DMS53 treated with DMSO at 0.1 percent for 48 hours (cell line): Measurements from ENCODE around the gene MCTP1.
A peak's percentile ranks its signal among the peaks of the same experiment; 100 is the strongest.
"Not testable (repeated sequence)": the region's sequence is repeated elsewhere in the genome, so short reads cannot be mapped to it uniquely, and the experiment has no call there.

Source experiments
- DNase-seq: peaks from one replicate; lab custom pipeline; 2025; ENCODE audit not compliant: unreplicated experiment; lab: John Stamatoyannopoulos, UW

MCTP1 gene

DNA sequence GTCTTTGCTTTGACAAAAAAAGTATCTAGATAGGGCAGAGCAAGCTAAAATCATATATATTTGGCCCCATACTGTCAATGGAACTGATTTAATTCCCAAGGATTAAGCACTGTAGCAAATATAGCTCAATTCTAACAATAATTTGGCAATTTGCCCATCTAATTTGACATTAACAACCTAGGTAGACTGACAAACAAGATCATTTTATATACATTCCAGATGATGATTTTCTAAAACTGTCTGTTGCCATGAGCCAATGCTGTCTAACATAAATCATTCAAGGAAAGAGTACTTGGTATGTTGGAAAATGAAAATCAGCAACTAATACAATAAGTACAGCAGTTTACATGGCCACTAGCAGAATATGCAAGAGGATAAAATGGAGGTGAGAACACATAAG is 32.1 kb downstream of the MCTP1 start:
- DNase-seq: no peak

DNA sequence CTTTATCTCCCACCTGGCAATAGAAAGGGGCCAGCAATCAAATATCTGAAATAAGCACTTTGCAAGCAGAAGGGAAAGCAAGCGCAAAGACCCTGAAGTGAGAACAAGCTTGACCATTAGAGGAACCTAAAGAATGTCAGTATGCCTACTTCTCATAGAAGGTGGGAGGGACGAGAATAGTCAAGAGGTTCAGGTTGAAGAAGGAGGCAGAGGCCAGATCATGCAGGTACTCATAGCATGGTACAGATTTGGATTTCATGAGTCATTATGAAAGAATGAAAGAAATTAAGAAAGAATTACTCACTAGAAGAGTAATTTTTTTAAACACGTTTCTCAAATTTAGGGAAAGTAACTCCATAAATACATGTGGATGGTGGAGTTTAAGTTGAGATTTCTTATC is 33.7 kb downstream of the MCTP1 start:
- DNase-seq: no peak

DNA sequence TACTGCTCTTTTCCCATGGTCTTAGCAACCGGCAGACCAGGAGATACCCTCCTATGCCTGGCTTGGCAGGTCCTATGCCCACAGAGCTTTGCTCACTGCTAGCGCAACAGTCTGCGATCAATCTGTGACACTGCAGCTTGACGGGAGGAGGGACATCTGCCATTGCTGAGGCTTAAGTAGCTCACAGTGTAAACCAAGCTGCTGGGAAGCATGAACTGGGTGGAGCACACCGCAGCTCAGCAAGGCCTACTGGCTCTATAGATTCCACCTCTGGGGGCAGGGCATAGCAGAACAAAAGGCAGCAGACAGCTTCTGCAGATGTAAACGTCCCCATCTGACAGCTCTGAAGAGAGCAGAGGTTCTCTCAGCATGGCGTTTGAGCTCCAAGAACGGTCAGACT is 40.4 kb downstream of the MCTP1 start:
- DNase-seq: no peak

DNA sequence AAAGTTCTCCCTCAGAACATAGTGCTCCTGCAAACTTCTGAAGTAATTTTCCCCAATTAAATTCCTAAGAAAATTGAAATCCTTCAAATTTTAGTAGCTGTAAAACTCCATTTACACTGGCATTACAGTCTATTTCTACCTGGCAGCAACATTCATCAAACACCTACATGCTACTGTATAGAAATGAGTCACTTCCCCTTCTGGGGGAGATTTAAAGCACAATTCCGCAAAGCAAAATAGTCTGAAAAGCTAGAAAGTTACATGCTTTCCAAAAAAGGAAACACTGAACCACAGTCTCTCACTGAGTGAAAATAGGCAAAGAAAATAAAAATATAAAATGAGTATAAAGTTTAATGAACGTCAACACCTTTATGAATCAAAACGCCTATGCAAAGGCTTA is 43.3 kb downstream of the MCTP1 start:
- DNase-seq: no peak

DNA sequence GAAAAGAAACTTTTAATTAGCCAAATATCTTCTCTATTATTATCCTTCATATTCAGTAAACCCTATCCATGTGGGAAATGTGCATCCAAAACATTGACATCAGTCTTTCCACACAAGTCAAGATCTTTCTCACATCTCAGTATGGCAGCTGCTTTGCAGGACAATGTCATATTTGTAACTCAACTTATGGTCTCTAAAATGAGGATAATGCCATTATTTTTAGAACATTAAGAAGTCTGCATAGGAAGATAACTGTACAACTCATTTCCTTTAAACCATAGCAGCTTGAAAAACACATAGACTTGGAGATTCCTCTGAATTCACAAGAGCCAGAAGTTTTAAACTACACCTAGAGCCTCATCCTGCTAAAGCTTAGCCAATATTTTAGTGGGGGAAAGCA is 43.7 kb downstream of the MCTP1 start:
- no peak for DNase-seq

DNA sequence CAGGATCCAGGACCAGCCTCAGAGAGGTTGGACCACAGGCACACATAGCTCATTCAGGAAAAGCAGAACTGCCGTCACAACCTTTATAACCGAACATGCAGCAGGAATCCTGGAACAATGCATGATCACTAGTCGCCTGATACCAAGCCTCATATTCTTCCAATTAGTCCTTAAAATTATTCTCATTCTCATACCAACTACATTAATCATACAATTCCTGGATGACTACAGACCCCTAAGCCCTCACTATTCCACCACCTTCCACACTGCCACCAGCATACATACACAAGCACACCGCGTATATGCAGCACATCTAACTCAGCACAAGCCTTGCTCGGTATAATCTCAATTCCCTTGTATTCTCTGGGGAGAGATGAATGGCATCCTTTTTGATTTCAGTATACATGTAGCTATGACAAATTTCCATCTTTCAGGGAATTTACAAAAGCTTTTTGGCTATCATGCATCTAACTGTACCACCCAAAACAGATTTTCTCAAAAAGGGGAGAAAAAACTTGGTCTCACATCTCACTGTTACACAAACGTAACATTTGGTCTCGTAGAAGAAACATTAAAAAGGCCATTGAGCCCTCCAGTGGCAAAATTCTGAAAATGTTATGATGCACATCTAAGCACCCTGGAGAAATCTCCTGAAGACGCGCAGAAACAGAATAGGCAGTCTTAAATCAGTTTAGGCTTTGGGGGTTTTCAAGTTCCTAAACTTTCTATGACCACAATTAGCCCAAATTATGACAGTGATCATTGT is 46.2 kb downstream of the MCTP1 start:
- peak; percentile 14 for DNase-seq

DNA sequence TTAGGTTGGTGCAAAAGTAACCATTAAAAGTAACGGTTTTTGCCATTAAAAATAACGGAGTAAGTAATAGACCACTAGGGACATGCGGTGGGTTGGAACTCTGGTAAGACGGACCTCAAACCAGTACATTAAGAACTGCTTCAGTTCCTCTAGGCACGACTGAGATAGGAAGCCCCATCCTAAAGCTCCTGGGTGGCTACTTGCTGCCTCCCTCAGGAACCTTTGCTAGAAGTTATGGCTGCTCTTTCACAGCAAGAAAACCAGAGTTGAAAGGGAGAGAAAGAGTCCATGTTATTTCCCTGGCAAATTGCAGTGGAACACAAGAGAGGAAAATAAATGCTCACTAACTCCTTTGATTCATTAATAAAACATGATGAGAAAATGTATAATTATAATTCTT is 47.6 kb downstream of the MCTP1 start:
- DNase-seq: no peak

DNA sequence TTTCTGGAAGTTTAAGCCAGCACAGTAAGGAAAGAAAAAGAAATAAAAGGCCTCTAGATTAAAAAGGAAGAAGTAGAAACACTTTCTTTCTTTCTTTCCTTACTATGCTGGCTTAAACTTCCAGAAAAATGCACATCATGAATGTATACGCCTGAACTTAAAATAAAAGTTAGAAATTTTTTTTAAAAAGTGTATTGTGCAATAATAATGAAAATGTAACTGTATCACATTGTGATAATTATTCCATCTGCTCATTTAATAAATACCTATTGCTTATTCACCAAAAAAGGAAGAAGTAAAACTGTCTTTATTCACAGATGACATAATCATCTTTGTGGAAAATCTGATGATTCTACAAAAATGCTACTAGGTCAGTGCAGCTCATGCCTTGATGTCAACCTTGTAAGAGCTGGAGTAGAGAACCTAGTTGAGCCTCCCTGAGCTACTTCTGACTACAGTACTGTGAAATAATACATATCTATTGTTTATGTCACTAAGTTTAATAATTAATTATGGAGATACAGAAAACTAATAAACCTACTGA is 49.4 kb downstream of the MCTP1 start:
- no peak for DNase-seq

DNA sequence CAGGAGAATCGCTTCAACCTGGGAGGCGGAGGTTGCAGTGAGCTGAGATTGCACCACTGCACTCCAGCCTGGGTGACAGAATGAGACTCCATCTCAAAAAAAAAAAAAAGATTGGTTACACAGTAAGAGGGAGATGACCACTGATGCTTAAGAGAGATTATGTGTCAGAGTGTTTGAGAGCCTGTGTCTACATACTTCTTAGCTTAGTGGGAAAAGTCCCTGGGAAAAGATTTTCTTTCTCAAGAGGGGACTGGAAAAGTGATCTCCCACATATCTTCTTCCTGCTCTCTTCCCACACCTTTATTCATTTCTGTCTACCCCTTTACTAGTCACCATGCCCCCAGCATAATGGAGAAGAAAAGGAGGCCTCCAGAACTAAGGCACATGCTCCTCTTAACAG is 55.2 kb downstream of the MCTP1 start:
- no peak for DNase-seq

DNA sequence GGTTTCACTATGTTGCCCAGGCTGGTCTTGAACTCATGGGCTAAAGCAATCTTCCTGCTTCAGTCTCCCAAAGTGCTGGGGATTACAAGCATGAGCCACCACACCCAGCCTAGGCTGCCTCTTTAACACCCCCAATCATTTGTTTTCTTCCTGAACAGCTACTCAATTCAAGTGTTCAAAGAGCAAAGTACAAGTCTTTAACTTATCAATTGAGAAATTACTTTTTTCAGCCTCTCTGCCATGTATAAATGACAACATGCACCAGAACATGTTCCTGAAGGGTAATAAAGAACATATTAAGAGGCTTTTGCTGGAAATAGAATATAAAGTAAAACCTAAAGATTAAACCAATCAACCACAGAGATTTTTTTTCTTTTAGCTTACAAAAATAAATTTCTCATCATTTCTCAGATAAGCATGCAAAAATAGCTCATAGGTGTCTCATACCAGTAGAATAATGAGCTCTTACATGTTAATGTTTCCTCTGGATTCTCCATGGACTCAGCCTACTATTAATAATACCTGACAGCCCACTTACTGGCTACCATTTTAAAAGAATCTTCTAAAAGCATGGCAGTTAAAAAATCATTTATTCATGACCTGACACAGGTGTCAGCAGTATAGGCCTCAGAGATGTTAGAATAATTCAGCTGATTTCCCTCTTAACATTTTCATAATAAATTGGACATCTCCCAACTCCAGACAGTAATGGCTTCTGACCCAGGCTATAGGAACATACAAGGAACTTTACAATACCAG is 60.0 kb downstream of the MCTP1 start:
- DNase-seq: no peak

DNA sequence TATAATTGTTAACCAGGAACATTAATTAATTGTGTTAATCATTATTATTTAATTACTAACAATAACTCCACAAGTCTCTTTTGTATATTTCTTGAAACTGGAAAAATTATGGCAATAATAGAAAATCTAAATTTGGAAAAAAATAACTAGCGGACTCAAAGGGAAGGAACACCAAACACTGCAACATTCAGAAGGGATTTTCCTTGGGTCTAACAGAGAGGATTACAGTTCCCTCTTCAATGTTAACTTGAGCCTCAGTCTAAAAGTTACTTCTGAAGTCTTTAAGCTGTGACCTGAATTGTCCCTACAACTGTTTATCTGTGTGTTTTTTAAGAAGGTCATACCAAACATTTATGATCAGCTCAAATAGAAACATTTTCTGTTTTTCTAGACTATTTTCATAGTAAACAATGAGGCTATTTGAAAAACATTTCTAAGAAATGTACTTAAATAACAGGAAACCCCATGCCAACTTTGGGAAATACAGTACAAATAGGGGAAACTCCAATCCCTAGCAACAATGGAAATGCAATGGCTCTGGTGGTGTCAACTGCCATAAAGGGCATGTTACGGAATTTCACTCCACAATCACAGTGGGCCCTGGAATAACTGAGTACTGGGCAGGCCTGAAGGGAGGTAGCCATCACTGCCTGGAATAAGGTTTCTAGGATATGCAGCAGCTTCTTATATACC is 61.2 kb downstream of the MCTP1 start:
- DNase-seq: no peak

DNA sequence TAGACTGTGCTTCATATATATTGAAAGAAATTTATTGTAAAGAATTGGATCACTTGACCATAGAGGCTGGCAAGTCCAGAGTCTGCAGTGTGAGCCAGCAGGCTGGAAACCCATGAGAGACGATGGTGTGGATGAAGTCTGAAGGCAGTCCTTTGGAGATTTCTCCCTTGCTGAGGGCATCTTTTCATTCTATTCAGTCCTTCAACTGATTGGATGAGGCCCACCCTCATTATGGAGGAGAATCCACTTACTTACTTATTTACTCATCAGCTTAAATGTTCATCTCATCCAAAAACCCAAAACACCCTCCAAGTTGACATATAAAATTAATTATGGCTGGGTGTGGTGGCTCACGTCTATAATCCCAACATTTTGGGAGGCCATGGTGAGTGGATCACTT is 62.1 kb downstream of the MCTP1 start:
- DNase-seq: no peak

DNA sequence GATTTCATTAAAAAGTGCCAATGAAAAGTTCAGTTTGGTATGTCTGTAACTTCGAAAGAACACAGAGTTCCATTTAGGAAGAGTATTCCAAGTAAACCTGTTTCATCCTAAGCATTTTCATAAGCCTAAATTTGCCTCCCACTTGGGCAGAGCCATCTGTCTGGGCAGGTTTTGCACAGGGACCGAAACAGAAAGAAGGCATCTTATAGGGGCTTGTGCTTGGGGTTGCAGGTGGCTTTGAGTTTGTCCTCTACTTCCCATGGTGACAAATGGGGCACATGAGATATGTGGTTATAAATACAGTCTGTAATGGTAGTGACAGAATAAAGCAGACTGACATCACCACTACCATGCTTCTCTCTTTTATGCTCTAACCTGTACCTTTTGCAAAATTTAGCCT is 63.7 kb downstream of the MCTP1 start:
- no peak for DNase-seq

DNA sequence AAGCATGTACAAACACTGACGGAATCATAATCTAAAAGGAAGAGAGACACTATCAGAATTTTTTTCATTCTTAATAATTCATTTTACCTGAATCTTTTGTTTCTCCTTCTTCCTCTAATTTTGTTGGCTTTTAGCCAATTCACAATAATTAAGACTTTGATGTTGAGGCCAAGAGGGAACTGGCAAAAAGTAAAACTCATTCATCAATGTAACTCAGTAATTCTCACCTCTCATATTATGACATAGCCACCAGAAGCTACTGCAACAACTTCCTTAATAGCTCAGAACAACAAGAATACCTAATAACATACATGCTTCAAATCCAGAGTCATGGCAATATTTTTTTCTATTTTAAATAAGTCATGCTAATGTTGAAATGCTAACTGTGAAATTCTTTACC is 64.5 kb downstream of the MCTP1 start:
- no peak for DNase-seq

DNA sequence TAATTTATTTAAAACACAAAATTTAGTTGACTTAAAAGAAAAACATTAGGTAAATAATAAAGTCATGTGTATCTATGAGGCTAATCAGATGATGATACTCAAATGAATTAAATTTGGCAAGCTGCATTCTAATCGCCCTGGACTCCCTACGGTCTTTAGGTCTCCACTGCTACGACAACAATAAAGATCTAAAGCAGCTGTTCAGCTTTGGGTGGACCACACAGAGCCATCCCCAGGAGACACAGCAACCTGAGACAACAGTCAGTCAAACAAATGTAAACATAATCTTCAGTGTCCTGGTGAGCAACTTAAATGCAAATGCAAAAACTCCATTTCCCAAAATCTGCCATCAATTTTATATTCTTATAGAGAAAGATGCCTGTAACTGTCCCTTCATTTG is 65.5 kb downstream of the MCTP1 start:
- DNase-seq: no peak

DNA sequence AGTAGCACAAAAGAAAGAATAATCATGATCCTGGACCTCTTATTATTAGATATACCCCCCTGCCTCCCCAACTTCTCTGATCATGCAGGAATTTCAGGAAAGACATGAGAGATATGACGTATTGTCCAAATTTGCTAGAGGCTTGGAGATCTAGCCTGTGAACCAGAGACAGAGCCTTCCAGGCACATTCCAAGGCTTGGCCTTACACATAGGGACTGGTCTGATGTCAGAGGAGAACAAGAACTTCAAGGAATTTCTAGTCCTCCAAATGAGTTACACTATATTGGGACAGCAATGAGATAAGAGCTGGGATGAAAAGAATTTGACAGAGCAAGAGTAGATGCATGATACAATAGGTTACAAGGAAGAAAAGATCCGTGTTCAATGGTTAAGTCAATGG is 67.0 kb downstream of the MCTP1 start:
- no peak for DNase-seq

DNA sequence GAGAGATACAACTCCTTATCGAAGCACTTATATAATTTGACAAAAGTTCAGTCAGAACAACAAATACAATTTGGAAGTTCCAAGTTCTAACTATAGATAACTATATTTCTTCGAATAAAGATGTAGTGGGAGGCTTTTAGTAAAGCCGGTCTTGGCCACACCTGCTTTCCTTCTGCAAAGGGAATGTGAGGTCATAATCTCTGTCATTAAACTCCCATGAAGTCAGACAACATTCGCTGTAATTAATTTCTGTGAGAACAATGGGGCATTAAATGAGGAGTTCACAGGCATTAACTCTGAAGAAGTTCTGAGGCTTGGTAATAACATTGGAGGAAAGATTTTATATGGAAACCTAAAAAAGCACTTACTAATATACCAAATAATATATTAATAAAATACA is 67.5 kb downstream of the MCTP1 start:
- no peak for DNase-seq

DNA sequence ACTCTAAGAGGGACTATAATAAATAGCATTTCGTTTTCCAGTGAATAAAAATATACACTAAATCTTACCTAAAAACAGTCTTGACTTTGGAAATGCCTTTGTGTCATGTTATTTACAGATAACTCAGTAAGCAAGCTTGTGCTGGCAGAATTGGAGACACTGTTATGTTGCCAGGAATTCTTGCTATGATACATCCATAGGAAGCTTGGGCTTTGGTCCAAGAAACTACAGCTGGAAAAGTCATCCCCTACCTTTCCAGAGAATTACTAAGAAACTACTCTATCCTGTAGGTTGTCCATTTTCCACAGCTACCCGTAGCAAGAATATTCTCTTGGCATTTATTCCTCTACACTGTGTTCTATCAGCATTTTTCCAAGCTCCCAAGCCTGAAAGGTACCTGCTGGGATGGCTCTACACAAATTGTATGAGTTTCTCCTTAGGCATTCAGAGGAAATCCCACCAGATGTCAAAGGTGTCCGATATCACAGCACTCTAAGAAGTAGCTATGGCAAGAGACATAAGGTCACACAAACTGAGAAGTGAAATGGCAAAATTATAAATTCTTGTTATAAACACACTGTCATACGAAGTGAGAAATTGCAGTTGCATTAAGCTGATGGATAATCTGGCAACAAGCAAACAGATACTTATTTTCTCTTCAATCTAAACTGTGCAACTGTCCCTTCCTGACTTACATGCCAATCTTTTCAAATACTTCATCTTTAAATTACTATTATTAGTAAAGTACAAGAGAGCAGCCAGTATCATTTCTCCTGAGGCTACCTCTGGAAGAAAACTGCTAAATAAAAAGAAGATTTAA is 68.5 kb downstream of the MCTP1 start:
- DNase-seq: no peak

DNA sequence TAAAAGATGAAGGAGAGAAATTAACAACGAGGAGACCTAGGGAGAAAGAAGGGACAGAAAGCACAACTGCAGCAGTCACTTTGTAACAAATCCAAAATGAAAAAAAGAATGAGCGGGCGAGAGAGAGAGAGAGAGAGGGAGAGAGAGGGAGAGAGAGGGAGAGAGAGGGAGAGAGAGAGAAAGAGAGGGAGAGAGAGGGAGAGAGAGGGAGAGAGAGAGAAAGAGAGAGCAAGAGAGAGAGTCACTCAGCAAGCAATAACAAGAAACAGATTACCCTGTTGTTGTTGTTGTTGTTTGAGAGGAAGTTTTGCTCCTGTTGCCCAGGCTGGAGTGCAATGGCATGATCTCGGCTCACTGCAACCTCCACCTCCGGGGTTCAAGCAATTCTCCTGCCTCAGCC is 77.1 kb downstream of the MCTP1 start:
- DNase-seq: not testable (repeated sequence)

DNA sequence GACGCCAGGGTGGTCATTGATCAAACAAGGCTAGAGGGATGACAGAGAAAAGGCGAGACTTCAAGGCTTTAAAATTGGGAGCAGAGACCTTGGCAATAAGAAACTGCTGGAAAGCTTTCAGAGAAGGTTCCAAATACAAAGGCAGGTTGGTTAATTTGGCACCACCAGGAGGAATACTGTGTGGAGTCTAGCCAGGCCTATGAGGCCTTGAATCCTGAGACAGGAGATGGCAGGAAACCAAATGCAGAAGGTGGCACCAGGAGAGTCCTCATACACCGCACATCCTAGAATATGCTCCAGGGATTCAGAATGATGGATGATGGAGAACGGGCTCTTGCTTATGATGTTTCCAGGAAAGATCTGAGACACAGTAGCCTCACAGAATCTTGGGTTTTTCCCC is 90.0 kb downstream of the MCTP1 start:
- DNase-seq: no peak

DNA sequence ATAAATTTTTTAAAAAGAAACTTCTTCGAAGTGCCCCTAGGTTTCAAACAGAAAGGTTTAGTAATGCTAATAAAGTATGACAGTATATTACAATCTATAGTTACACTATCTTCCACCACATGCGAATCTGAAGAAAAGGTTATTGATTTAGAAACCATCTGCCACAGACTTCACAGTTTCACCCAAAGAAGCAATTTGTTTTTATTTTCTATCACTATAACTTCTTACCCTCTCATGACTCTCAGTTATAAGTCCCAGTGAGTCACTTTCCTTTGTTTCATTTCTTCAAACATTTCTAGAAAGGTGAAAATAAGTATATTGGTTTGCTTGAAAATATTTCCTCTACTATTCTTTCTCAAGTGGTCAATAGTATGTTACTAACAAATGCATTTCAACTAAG is 93.6 kb downstream of the MCTP1 start:
- DNase-seq: no peak
